Measurements from ENCODE around the gene ARVCF. TPM values are rescaled to one million over a fixed set of nuclear protein-coding genes. Genes with fewer than 3 reads are reported as not detected.

Gene ARVCF
- total and polyA plus RNA-seq, 2 of the 8 experiments (the other 6 are each of a cell fraction or from before 2014, with no cell fraction given): 31.0 to 43.2 TPM

DNA sequence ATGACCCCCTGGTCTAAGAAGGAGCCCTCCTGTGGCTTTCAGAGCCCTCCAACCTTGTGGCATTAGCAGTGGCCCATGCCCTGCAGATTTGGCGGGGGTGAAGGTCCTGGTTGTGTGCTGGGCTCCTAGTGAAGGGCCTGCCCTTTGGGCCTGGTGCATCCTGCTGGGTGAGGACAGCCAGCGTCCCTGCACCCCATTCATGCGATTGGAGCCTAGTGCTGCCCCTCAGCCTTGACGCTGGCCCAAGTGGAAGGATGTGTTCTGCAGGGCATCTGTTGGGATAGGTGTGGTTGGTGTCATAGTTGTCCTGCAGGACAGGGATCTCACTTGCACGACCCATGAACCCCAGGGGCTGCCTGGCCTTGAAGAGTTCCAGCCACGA lies 35.3 kb upstream of the ARVCF start (continued):
- no peak for TF ChIP-seq HDAC6 (IDR thresholded peaks at IDR 0.05; ENCODE audit: low read depth, low read length)
- TF ChIP-seq JUND (IDR thresholded peaks at IDR 0.05; ENCODE audit: low read length): no peak
- no peak for TF ChIP-seq SIX5 (IDR thresholded peaks at IDR 0.05; ENCODE audit: low read depth, low read length)
- no peak for TF ChIP-seq SAP30 (IDR thresholded peaks at IDR 0.05; ENCODE audit: insufficient read depth, insufficient replicate concordance, low read length)
- TF ChIP-seq CREB1 (IDR thresholded peaks at IDR 0.05): no peak
- TF ChIP-seq SIRT6 (IDR thresholded peaks at IDR 0.05; ENCODE audit: low read length): no peak
- TF ChIP-seq NANOG (IDR thresholded peaks at IDR 0.05; ENCODE audit: insufficient read depth, low read depth, low read length, poor library complexity, severe bottlenecking): no peak
- no peak for TF ChIP-seq TCF12 (IDR thresholded peaks at IDR 0.05; ENCODE audit: low read depth, low read length)
